HL-60 (cell line): Measurements from ENCODE around the gene EFTUD2.

Source experiments
- CTCF ChIP-seq: IDR thresholded peaks from one replicate; pipeline ENCODE4 v1.5.1; 2011; ENCODE audit warnings: low read length, control low read depth, inconsistent platforms; ENCODE audit not compliant: insufficient read depth
- GABPA ChIP-seq: IDR thresholded peaks from 2 replicates; pipeline ENCODE4 v1.6.1; 2012; ENCODE audit warnings: low read depth
- POLR2AphosphoS5 ChIP-seq: IDR thresholded peaks from 2 replicates; pipeline ENCODE4 v1.6.1; 2012; ENCODE audit warnings: low read depth
- REST ChIP-seq: IDR thresholded peaks from 2 replicates; pipeline ENCODE4 v1.6.1; 2012; ENCODE audit warnings: low read depth; ENCODE audit not compliant: insufficient replicate concordance
- SPI1 ChIP-seq: IDR thresholded peaks from 2 replicates; pipeline ENCODE4 v1.6.1; 2012; ENCODE audit warnings: low read depth, mild to moderate bottlenecking, borderline replicate concordance

- TF ChIP-seq CTCF = no peak
- TF ChIP-seq REST = no peak
- no peak for TF ChIP-seq POLR2AphosphoS5
- no peak for TF ChIP-seq GABPA
- TF ChIP-seq SPI1 = no peak
Observed at GRCh38 chr17:44928136-44928535, 28.9 kb upstream of the EFTUD2 start.
